HepG2 (cell line): ENCODE results near the gene GABBR2. TPM values are rescaled to one million over a fixed set of nuclear protein-coding genes. Genes with fewer than 3 reads are reported as not detected.

Experiments
- AGO1 ChIP-seq: fragments of 200-400 bp; formaldehyde crosslinking; IDR thresholded peaks from 2 replicates; pipeline ENCODE4 v1.6.1; 2017; ENCODE audit warnings: mild to moderate bottlenecking, low read depth, low read length, moderate library complexity; ENCODE audit not compliant: poor library complexity, severe bottlenecking
- ASH2L ChIP-seq: fragments of 300-600, 200-600 bp; sonication (generic); IDR thresholded peaks from 2 replicates; pipeline ENCODE4 v1.7.0; 2017; ENCODE audit warnings: low read depth, mild to moderate bottlenecking, moderate library complexity, mixed read lengths, low read length; ENCODE audit not compliant: insufficient read length
- FOXK2 ChIP-seq: fragments of 450-650 bp; IDR thresholded peaks from 2 replicates; pipeline ENCODE4 v1.6.1; 2016
- KDM2A ChIP-seq: sonication (generic); formaldehyde crosslinking; IDR thresholded peaks from 2 replicates; pipeline ENCODE4 v1.4.0; 2020; ENCODE audit warnings: low read depth, missing genetic modification reagents, borderline replicate concordance
- MNT ChIP-seq: fragments of 450-650 bp; IDR thresholded peaks from 2 replicates; pipeline ENCODE4 v1.6.1; 2016
- MXD1 ChIP-seq: sonication (generic); formaldehyde crosslinking; IDR thresholded peaks from 2 replicates; pipeline ENCODE4 v1.4.0; 2020; ENCODE audit warnings: mild to moderate bottlenecking, missing genetic modification reagents
- NFIC ChIP-seq: IDR thresholded peaks from 2 replicates; pipeline ENCODE4 v1.6.1; 2012; ENCODE audit warnings: mild to moderate bottlenecking, low read length, inconsistent platforms
- PITX1 ChIP-seq: sonication (generic); formaldehyde crosslinking; IDR thresholded peaks from 2 replicates; pipeline ENCODE4 v1.5.1; 2020; ENCODE audit warnings: mild to moderate bottlenecking, missing genetic modification reagents
- RBM39 ChIP-seq: fragments of 200-400 bp; formaldehyde crosslinking; IDR thresholded peaks from one replicate; pipeline ENCODE4 v1.6.1; 2018; ENCODE audit warnings: antibody characterized with exemption, mild to moderate bottlenecking, low read depth, low read length; ENCODE audit not compliant: poor library complexity, severe bottlenecking
- SIN3A ChIP-seq: IDR thresholded peaks from 2 replicates; pipeline ENCODE4 v1.6.1; 2011; ENCODE audit warnings: low read depth, mild to moderate bottlenecking, control low read depth, low read length, borderline replicate concordance
- TBX2 ChIP-seq: sonication (generic); formaldehyde crosslinking; IDR thresholded peaks from 2 replicates; pipeline ENCODE4 v1.5.0; 2020; ENCODE audit warnings: missing genetic modification reagents, mild to moderate bottlenecking, borderline replicate concordance
- THYN1 ChIP-seq: sonication (generic); formaldehyde crosslinking; IDR thresholded peaks from 2 replicates; pipeline ENCODE4 v1.8.1; 2023; ENCODE audit warnings: low read depth, mild to moderate bottlenecking, moderate library complexity, missing genetic modification reagents, borderline replicate concordance
- U2AF1 ChIP-seq: fragments of 200-400 bp; formaldehyde crosslinking; optimal IDR thresholded peaks from 2 replicates; pipeline ENCODE3; 2017; ENCODE audit warnings: mild to moderate bottlenecking, low read depth, low read length
- ZGPAT ChIP-seq: IDR thresholded peaks from 2 replicates; pipeline ENCODE4 v1.6.1; 2016; ENCODE audit warnings: mild to moderate bottlenecking
- ZNF101 ChIP-seq: sonication (generic); formaldehyde crosslinking; IDR thresholded peaks from 2 replicates; pipeline ENCODE4 v1.4.0; 2020; ENCODE audit warnings: mild to moderate bottlenecking, low read depth, missing genetic modification reagents, borderline replicate concordance
- ZNF136 ChIP-seq: sonication (generic); formaldehyde crosslinking; IDR thresholded peaks from 2 replicates; pipeline ENCODE4 v1.8.1; 2022; ENCODE audit warnings: low read depth, mild to moderate bottlenecking, moderate library complexity, missing genetic modification reagents
- ZNF383 ChIP-seq: sonication (generic); formaldehyde crosslinking; IDR thresholded peaks from 2 replicates; pipeline ENCODE4 v1.4.0; 2020; ENCODE audit warnings: missing genetic modification reagents, mild to moderate bottlenecking, borderline replicate concordance
- ZNF446 ChIP-seq: sonication (generic); formaldehyde crosslinking; IDR thresholded peaks from 2 replicates; pipeline ENCODE4 v1.5.0; 2020; ENCODE audit warnings: mild to moderate bottlenecking, missing genetic modification reagents
- ZNF503 ChIP-seq: sonication (generic); formaldehyde crosslinking; IDR thresholded peaks from 2 replicates; pipeline ENCODE4 v1.4.0; 2020; ENCODE audit warnings: missing genetic modification reagents
- ZNF672 ChIP-seq: sonication (generic); formaldehyde crosslinking; IDR thresholded peaks from 2 replicates; pipeline ENCODE4 v1.8.1; 2022; ENCODE audit warnings: missing genetic modification reagents
- ZNF724P ChIP-seq: sonication (generic); formaldehyde crosslinking; IDR thresholded peaks from 2 replicates; pipeline ENCODE4 v1.8.0; 2022; ENCODE audit warnings: missing genetic modification reagents, borderline replicate concordance
- ZNF747 ChIP-seq: sonication (generic); formaldehyde crosslinking; IDR thresholded peaks from 2 replicates; pipeline ENCODE4 v1.8.1; 2023; ENCODE audit warnings: missing genetic modification reagents, mild to moderate bottlenecking, borderline replicate concordance
- ZNF777 ChIP-seq: sonication (generic); formaldehyde crosslinking; IDR thresholded peaks from 2 replicates; pipeline ENCODE4 v1.4.0; 2020; ENCODE audit warnings: missing genetic modification reagents
- polyA plus RNA-seq, 8 experiments: library from polyadenylated mRNA; depleted of rRNA in 3 of 8; stranded (reverse) in 7 of 8; unstranded in 1 of 8; fragments of >200 nt; fragmentation: Illumina TruSeq in 4 of 8; extraction: Trizol in 4 of 8; gene quantifications; 2 replicates each; pipeline versions ENCODE4 v1.2.1 to v1.2.3, GENCODE V29; 2011 to 2016; ENCODE audit warnings: low read depth in 4 of 8, missing spikeins in 1 of 8, mixed read lengths in 1 of 8; ENCODE audit not compliant: insufficient read depth in 1 of 8
- total RNA-seq, 5 experiments: library from RNA; depleted of rRNA; stranded (reverse); fragments of >200 nt; fragmentation: Illumina TruSeq; extraction: Trizol; gene quantifications; 2 replicates each; pipeline ENCODE4 v1.2.3, GENCODE V29; 2016; ENCODE audit warnings: low read depth in 1 of 5

Gene GABBR2
- total and polyA plus RNA-seq, 2 of the 13 experiments (the other 11 are each of a cell fraction or from before 2014, with no cell fraction given), result 0.02 TPM; not detected in 1

- TF ChIP-seq KDM2A (CRISPR knock-in tag), result peak; percentile 83
- no peak for TF ChIP-seq ZNF446 (CRISPR knock-in tag)
- TF ChIP-seq TBX2 (CRISPR knock-in tag), result peak; percentile 70; the same call in 1 of the 2 replicates
- TF ChIP-seq AGO1, result no peak
- TF ChIP-seq ZNF503 (CRISPR knock-in tag), result peak; percentile 67
- TF ChIP-seq PITX1, result peak; percentile 81; the same call in 1 of the 2 replicates
- TF ChIP-seq ZGPAT (CRISPR knock-in tag), result peak; percentile 94
- TF ChIP-seq SIN3A, result peak; percentile 67; the same call in 1 of the 2 replicates
- TF ChIP-seq ASH2L, result peak; percentile 91
- TF ChIP-seq THYN1 (CRISPR knock-in tag), result no peak
- TF ChIP-seq ZNF101 (CRISPR knock-in tag), result no peak
- 0 out of 2 replicates have a peak, but pooled peaks have one; percentile 60 for TF ChIP-seq ZNF747
- no peak for TF ChIP-seq ZNF136 (CRISPR knock-in tag)
- no peak for TF ChIP-seq MXD1 (CRISPR knock-in tag)
- no peak for TF ChIP-seq U2AF1
- no peak for TF ChIP-seq MNT
- TF ChIP-seq FOXK2, result no peak
- no peak for TF ChIP-seq NFIC
- no peak for TF ChIP-seq ZNF383 (CRISPR knock-in tag)
- peak; percentile 92 for TF ChIP-seq ZNF777 (CRISPR knock-in tag)
- no peak; the same call in 1 of the 2 replicates for TF ChIP-seq ZNF672 (CRISPR knock-in tag)
- 0 out of 2 replicates have a peak, but pooled peaks have one; percentile 44 for TF ChIP-seq ZNF724P (CRISPR knock-in tag)
- peak; percentile 81 for TF ChIP-seq RBM39
Observed at GRCh38 chr9:98255578-98256296, 453.0 kb downstream of the GABBR2 start, which contains the start of gene TBC1D2 (continued).
